K562 (cell line): ENCODE results near the gene SH2D7. TPM values are rescaled to one million over a fixed set of nuclear protein-coding genes. Genes with fewer than 3 reads are reported as not detected.

ENCODE experiments used
- ARNT ChIP-seq, 2 experiments: fragments of 450-650 bp; IDR thresholded peaks; 2 replicates each; pipeline ENCODE4 v1.6.1; 2016; ENCODE audit warnings: mild to moderate bottlenecking in 1 of 2
- BHLHE40 ChIP-seq: IDR thresholded peaks from 2 replicates; pipeline ENCODE4 v1.6.1; 2011; ENCODE audit warnings: low read length, improper control_type of control experiment
- CEBPB ChIP-seq: fragments of 450-650 bp; IDR thresholded peaks from 2 replicates; pipeline ENCODE4 v1.6.1; 2016; ENCODE audit warnings: missing genetic modification characterization, missing compliant biosample characterization
- CHD1 ChIP-seq: fragments of 200-600 bp; sonication (generic); IDR thresholded peaks from one replicate; pipeline ENCODE4 v1.6.1; 2012; ENCODE audit warnings: mild to moderate bottlenecking, moderate library complexity, low read length, inconsistent platforms
- EP400 ChIP-seq: fragments of 450-650 bp; IDR thresholded peaks from 2 replicates; pipeline ENCODE4 v1.6.1; 2017; ENCODE audit warnings: antibody characterized with exemption, mild to moderate bottlenecking, moderate library complexity
- FOXA1 ChIP-seq: fragments of 450-650 bp; IDR thresholded peaks from 2 replicates; pipeline ENCODE4 v1.6.1; 2016; ENCODE audit warnings: mild to moderate bottlenecking, borderline replicate concordance
- HLTF ChIP-seq: fragments of 450-650 bp; IDR thresholded peaks from 2 replicates; pipeline ENCODE4 v1.6.1; 2016
- MIER1 ChIP-seq: fragments of 450-650 bp; IDR thresholded peaks from 2 replicates; pipeline ENCODE4 v1.6.1; 2016; ENCODE audit warnings: antibody characterized with exemption, mild to moderate bottlenecking, low read depth
- RBBP5 ChIP-seq: fragments of 200-600 bp; sonication (generic); IDR thresholded peaks from 2 replicates; pipeline ENCODE4 v1.6.1; 2012; ENCODE audit warnings: borderline replicate concordance, mild to moderate bottlenecking, low read length, control low read depth, inconsistent platforms; ENCODE audit not compliant: insufficient read depth, poor library complexity, severe bottlenecking
- SAFB2 ChIP-seq: fragments of 200-400 bp; formaldehyde crosslinking; IDR thresholded peaks from 2 replicates; pipeline ENCODE4 v1.6.1; 2018; ENCODE audit warnings: borderline replicate concordance, low read length, low read depth, moderate library complexity; ENCODE audit not compliant: severe bottlenecking
- SMARCE1 ChIP-seq: fragments of 450-650 bp; IDR thresholded peaks from 2 replicates; pipeline ENCODE4 v1.7.1; 2016; ENCODE audit warnings: mild to moderate bottlenecking
- TBP ChIP-seq: optimal IDR thresholded peaks from 2 replicates; pipeline ENCODE3; 2011; ENCODE audit warnings: low read depth, low read length, improper control_type of control experiment
- TSC22D4 ChIP-seq: fragments of 450-650 bp; IDR thresholded peaks from 2 replicates; pipeline ENCODE4 v1.6.1; 2016; ENCODE audit warnings: missing genetic modification characterization, missing biosample characterization, control low read depth
- polyA plus RNA-seq, 8 experiments: library from polyadenylated mRNA; depleted of rRNA in 4 of 8; stranded (reverse) in 5 of 8; unstranded in 3 of 8; fragments of >200 nt; fragmentation: Nextera tagmentation in 2 of 8; fragmentation: Illumina TruSeq in 1 of 8; extraction: Ambion mirVana in 2 of 8; extraction: Trizol in 1 of 8; gene quantifications; 2 replicates each; pipeline versions ENCODE4 v1.2.1 to v1.2.3, GENCODE V29; 2011 to 2014; ENCODE audit warnings: inconsistent platforms in 1 of 8, missing spikeins in 1 of 8
- total RNA-seq, 7 experiments: library from RNA; depleted of rRNA in 6 of 7; stranded (reverse); fragments of >200 nt in 6 of 7; fragmentation: Illumina TruSeq in 2 of 7; extraction: Trizol in 2 of 7; gene quantifications; 2 replicates each; pipeline versions ENCODE4 v1.2.1 to v1.2.3, GENCODE V29; 2011 to 2021; ENCODE audit warnings: low replicate concordance in 1 of 7
- TF ChIP-seq, protein P1 (sequence below): sonication (generic); formaldehyde crosslinking; IDR thresholded peaks from 2 replicates; pipeline ENCODE4 v1.4.0; 2020; ENCODE audit warnings: mild to moderate bottlenecking, missing genetic modification reagents

SH2D7 gene
- total and polyA plus RNA-seq, 9 of the 15 experiments (the other 6 are each of a cell fraction or from before 2014, with no cell fraction given), result not detected

GRCh38 chr15:78148392-78149067 lies 56.2 kb downstream of the SH2D7 start (continued):
- TF ChIP-seq, protein P1, sequence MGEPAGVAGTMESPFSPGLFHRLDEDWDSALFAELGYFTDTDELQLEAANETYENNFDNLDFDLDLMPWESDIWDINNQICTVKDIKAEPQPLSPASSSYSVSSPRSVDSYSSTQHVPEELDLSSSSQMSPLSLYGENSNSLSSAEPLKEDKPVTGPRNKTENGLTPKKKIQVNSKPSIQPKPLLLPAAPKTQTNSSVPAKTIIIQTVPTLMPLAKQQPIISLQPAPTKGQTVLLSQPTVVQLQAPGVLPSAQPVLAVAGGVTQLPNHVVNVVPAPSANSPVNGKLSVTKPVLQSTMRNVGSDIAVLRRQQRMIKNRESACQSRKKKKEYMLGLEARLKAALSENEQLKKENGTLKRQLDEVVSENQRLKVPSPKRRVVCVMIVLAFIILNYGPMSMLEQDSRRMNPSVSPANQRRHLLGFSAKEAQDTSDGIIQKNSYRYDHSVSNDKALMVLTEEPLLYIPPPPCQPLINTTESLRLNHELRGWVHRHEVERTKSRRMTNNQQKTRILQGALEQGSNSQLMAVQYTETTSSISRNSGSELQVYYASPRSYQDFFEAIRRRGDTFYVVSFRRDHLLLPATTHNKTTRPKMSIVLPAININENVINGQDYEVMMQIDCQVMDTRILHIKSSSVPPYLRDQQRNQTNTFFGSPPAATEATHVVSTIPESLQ (CRISPR knock-in tag), result 0 out of 2 replicates have a peak, but pooled peaks have one; percentile 35
- peak; percentile 14 for TF ChIP-seq RBBP5
- TF ChIP-seq MIER1, result peak; percentile 27; the same call in 1 of the 2 replicates
- no peak for TF ChIP-seq EP400
- TF ChIP-seq BHLHE40, result no peak
- peak; percentile 71 for TF ChIP-seq CEBPB (tag)
- peak; percentile 37 for TF ChIP-seq CHD1
- no peak for TF ChIP-seq TBP
- TF ChIP-seq SMARCE1, result peak; percentile 39; the same call in 1 of the 2 replicates
- TF ChIP-seq HLTF, result 0 out of 2 replicates have a peak, but pooled peaks have one; percentile 24
- peak in 1 of 2 experiments; percentile 64; a peak in 1 of 4 replicates for TF ChIP-seq ARNT (IDR thresholded peaks at IDR 0.05)
- TF ChIP-seq SAFB2, result no peak
- no peak for TF ChIP-seq FOXA1
- no peak for TF ChIP-seq TSC22D4
